ELR (cell line): ENCODE measurements around the gene ZFAND5.

Source experiments
- DNase-seq: peaks from one replicate; pipeline ENCODE4 v3.0.0-alpha.2; 2015; ENCODE audit warnings: low read depth

The ZFAND5 gene

DNA sequence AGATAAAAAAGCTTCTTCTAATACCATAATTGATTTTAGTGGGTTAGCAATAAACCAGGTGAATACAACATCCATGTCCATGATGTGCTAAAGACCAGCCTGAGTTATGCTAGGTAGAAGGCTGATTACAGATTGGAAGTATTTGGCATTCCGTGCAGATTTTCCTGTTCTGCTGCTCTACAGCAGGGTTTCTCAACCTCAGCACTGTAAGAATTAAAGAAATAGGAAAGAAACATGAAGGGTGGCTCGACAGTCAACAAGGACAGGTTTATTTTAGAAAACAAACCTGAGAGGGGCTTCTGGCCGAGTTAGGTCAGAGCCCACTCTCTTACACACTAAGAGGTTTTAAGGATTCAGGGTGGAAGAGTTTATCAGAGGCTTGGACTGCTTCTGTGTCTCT lies 42.3 kb downstream of the ZFAND5 start:
- no peak for DNase-seq

DNA sequence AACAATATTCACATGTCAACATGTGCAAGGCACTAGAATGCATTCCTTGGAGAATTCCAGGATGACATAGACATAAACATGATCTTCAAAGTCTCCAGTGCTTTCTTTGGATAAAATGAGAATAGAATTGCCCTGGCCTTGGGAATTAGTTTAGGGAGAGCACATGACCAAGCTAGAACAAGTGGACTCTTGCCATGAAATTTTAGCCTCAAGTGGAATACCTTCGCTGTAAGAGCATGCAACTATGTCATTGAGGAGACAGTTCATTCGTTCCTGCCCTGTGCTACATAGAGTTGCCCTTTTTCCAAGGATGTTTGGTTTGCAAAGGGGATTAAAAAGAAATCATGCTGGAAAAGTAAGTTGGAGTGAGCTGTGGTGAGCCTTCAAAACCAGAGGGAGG lies 42.7 kb downstream of the ZFAND5 start:
- no peak for DNase-seq

DNA sequence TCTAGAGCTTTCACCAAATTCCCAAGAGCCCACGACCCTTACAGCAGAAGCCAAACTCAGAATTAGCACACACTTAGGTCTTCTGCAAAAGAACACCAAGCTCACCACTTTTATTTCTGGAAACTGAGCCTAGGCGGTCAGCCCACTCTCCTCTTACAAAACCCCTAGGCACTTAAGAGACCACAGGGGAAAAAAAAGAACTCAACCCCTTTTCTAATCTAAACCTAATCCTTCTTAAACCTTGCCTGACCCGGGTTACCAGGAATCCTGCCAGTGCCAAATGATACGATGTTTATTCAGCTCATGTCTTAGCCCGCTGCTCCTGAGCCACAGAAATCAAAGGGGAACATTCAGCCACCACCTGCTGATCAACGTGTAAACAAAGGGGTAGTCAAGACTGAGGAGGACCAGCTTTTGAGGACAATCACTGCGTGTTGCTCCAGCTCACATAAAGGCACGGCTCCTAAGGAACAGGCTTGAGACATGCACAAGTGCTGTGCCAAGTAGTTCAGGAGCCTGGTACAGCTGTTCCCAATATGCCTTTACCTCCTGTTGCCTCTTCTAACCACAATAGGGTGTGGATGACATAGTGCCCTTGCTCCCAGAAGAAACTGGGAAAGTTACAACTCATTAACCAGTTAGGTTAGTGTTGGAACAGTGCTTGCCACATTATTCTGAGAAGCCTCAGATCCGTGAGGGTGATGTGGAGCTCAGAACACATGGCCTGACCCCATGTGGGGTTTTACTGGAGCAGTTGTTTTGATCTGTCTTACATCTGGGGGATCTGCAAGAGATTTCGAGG lies 49.3 kb downstream of the ZFAND5 start:
- DNase-seq: no peak

DNA sequence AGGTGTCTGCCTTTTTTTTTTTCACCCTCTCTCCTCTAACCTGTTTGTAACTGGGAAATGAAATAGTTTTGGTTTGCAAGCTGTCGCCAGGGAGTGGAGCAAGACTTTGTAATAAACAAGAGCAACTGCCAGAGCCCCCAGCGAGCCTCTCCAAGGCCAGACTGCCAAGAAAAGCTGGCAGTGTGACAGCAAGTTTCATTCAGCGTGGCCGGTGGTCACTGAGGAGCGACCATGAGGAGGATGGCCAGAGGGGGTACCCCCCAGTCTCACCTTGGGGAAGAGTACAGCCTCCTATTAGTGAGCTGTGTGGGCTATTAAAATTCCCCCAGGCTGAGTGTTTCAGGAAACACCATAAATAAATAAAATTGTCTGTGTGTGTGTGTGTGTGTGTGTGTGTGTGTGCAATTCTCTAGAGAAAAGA lies 49.9 kb downstream of the ZFAND5 start:
- peak; percentile 23 for DNase-seq

DNA sequence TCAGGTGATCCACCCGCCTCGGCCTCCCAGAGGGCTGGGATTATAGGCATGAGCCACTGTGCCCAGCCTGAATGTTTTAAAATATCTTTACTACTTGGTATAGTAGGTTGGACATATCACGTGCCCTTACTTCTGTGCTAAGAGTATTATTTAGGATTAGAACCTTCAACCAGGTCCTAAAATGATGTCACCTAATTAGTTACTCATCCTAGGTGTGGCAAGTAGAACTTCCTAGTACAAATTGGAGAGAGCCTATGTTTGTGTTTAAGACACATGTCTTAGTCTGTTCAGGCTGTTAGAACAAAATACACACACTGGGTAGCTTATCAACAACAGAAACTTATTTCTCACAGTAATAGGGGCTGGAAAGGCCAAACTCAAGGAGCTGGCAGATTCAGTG lies 51.5 kb downstream of the ZFAND5 start:
- DNase-seq: no peak

DNA sequence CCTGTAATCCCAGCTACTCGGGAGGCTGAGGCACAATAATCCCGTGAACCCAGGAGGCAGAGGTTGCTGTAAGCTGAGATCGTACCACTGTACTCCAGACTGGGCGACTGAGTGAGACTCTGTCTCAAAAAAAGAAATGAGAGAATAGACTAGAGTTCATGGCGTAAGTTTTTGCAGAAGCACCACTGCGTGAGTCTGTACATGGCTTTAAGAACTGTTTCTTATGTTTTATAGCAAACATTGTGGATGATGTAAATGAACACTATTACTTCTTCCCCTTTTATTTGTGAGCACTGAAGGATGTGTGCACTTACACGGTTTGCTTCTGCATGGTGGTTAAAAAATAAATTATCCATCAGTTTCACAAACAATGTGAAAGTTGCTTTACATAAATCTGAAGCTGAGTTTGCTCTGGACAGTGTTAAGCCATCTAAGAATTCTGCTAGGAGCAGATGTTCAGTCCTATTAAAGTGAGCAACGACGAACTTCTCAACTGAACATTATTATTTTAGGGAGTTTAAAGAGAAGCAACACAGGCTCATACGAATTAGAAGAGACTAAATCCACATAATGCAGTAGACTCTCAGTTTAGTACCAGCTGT lies 52.5 kb downstream of the ZFAND5 start:
- no peak for DNase-seq

DNA sequence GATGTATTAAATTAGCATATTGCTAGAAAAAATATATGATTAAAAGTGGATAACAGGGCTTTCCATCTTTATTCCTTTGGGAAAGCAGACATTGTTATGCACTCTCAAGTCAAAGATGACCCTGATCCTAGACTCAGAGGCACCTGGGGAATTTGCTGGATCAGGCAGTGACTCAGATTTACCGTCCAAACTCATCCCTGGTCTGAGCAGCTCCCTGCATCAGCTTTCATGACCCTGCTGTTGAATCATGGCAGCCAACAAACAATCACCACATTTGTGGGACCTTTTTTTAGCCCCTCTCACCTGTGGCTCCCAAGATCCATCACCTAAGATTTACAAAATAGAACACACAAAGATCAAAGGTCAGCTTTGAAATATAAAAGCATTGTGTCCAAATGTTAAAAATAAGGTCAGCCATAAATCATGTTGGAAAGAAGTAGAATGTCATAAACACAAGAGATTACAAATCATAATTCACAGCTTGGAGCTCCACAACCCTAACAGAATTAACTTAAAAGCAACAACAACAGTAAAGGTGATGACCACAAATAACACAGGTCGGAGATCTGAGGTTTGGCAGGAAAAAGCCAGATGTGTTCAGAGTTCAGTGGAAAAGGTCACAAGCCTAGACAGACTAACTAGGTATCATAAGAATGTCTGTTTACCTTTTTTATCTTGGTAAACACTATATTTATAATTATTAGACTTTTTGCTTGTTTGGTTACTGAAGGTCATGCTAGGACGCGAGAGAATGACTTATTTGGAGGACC lies 55.5 kb downstream of the ZFAND5 start:
- DNase-seq: no peak

DNA sequence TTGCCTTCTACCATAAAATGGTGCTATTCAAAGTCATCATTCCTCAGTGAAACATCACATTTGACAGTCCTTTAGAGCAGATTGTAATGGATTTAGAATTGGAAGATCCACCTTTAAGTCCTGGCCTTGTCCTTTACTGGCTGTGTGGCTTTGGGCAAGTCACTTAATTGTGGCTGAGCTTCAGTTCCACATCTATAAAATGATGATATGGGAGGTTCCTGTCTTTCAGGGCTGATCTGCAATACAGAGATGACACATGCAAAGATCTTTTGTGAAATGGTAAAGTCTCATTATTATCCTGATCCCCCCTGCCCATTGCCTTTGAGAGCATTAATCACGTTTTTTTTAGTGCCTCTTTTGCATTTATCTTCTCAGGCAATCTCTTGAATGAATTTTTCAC lies 58.2 kb downstream of the ZFAND5 start:
- no peak for DNase-seq

DNA sequence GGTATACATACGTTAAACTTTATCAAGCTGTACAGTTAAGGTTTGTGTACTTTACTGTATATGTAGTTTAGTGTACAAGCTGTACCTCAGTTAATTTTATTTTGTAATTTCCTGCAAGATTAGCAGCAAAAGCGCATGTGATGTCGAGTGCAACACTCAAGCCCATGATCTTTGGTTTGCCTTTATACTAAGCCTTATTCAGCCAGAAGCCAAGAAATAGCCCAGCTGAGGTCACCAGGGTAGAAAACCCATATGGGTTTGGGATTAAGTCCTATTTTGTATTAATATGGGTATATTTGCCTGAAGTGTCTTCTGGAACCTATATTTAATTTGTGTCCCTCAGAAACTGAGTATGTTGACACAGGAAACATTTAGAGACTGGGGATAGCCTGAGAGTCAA lies 59.3 kb downstream of the ZFAND5 start:
- DNase-seq: no peak

DNA sequence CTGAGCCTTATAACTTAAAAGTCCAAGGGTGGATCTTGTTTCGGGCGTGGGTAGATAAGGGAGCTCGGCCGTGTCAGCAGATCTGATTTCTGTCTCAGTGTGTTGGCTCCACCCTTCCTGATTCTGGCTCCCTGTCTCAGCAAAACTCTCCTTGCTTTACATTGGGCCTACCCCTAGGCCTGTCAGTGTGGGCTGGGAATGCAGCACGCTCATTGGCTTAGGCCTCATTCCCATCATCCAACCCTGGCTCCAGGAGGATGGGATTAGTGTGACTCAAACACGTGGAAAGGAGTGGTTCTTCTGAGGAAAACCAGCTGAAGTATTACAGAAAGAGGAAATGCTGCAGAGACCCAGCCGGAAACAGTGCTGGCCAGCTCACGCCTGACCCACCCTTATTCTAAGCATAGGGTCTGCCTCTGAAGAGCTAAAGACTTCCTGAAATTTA lies 59.9 kb downstream of the ZFAND5 start:
- DNase-seq: peak; percentile 28

DNA sequence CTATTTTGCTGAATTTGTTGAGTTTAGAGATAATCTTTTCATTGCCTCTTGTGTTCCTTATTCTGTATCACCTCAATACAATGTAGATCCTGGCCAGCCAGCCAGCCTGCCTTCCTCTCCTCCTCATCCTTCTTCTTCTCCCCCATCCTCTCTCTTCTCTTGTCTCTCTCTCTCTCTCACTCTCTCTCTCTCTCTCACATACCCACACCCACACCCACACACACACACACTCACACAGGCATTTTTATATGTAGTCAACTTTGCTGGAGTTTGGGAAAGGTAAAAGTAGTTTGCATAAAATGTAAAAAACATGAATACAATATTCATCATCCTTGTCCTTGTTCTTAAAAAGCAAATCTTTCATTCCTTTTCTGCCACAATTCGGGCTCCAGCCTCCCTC lies 60.5 kb downstream of the ZFAND5 start:
- no peak for DNase-seq
